C4-2B (cell line): ENCODE measurements around the gene FAM83B.

Experiments used
- CTCF ChIP-seq: fragments of 450-650 bp; conservative IDR thresholded peaks from 2 replicates; pipeline ENCODE4 v1.5.1; 2017; ENCODE audit warnings: mild to moderate bottlenecking
- ZFX ChIP-seq: fragments of 450-650 bp; IDR thresholded peaks from 2 replicates; pipeline ENCODE4 v1.6.1; 2017

GRCh38 chr6:54817236-54817635 is 29.3 kb upstream of the FAM83B start:
- TF ChIP-seq CTCF: no peak
- TF ChIP-seq ZFX: no peak
